DOHH2 (cell line): ENCODE results near the gene ZBTB16.

Experiments
- H3F3A ChIP-seq: fragments of 200-600 bp; sonication (generic), shearing (Covaris generic); 2 replicates; pipeline ENCODE4 v1.6.0; 2016; ENCODE audit warnings: antibody characterized with exemption, mild to moderate bottlenecking; ENCODE audit not compliant: control insufficient read depth, insufficient read depth
- H3K27ac ChIP-seq: fragments of 200-600 bp; sonication (generic); 2 replicates; pipeline ENCODE4 v1.5.1; 2014; ENCODE audit warnings: low read depth, mild to moderate bottlenecking, low read length, moderate library complexity
- H3K27me3 ChIP-seq: fragments of 200-600 bp; sonication (generic); 2 replicates; pipeline ENCODE4 v1.6.1; 2014; ENCODE audit warnings: mild to moderate bottlenecking, low read length, mixed read lengths; ENCODE audit not compliant: control insufficient read depth
- H3K36me3 ChIP-seq: fragments of 200-600 bp; sonication (generic); 2 replicates; pipeline ENCODE4 v1.6.1; 2014; ENCODE audit warnings: mild to moderate bottlenecking, low read length, moderate library complexity, mixed read lengths; ENCODE audit not compliant: control insufficient read depth
- H3K4me1 ChIP-seq: fragments of 200-600 bp; sonication (generic); 2 replicates; pipeline ENCODE4 v1.6.1; 2014; ENCODE audit warnings: mild to moderate bottlenecking, low read length, mixed read lengths; ENCODE audit not compliant: control insufficient read depth
- H3K4me2 ChIP-seq: fragments of 200-600 bp; sonication (generic); 2 replicates; pipeline ENCODE4 v1.6.0; 2014; ENCODE audit warnings: mild to moderate bottlenecking, low read length, moderate library complexity
- H3K4me3 ChIP-seq: fragments of 200-600 bp; sonication (generic); 2 replicates; pipeline ENCODE4 v1.5.1; 2014; ENCODE audit warnings: mild to moderate bottlenecking, low read length, mixed read lengths
- H3K79me2 ChIP-seq: fragments of 200-600 bp; sonication (generic); 2 replicates; pipeline ENCODE4 v1.6.1; 2014; ENCODE audit warnings: mild to moderate bottlenecking, low read length, mixed read lengths; ENCODE audit not compliant: control insufficient read depth
- H3K9me2 ChIP-seq: fragments of 200-600 bp; sonication (generic); replicated peaks from 2 replicates; pipeline ENCODE4 v1.6.1; 2014; ENCODE audit warnings: mild to moderate bottlenecking, low read length, mixed read lengths; ENCODE audit not compliant: control insufficient read depth
- H3K9me3 ChIP-seq: fragments of 200-600 bp; sonication (generic); 2 replicates; pipeline ENCODE4 v1.6.1; 2014; ENCODE audit warnings: antibody characterized with exemption, low read length, mixed read lengths; ENCODE audit not compliant: control insufficient read depth, insufficient read depth
- H4K20me1 ChIP-seq: fragments of 200-600 bp; sonication (generic); 2 replicates; pipeline ENCODE4 v1.6.0; 2014; ENCODE audit warnings: low read depth, mild to moderate bottlenecking, antibody characterized with exemption, low read length, moderate library complexity; ENCODE audit not compliant: control insufficient read depth, insufficient read depth
- EZH2phosphoT487 ChIP-seq: fragments of 200-600 bp; sonication (generic); IDR thresholded peaks from 2 replicates; pipeline ENCODE4 v1.6.1; 2017; ENCODE audit warnings: borderline replicate concordance, mild to moderate bottlenecking, antibody characterized with exemption, low read length, moderate library complexity, mixed read lengths
- TF ChIP-seq, protein P1 (sequence below): fragments of 200-600 bp; sonication (generic); IDR thresholded peaks from one replicate; pipeline ENCODE4 v1.5.1; 2014; ENCODE audit warnings: antibody characterized with exemption, mild to moderate bottlenecking, low read depth, low read length; ENCODE audit not compliant: poor library complexity, severe bottlenecking

The ZBTB16 gene

DNA sequence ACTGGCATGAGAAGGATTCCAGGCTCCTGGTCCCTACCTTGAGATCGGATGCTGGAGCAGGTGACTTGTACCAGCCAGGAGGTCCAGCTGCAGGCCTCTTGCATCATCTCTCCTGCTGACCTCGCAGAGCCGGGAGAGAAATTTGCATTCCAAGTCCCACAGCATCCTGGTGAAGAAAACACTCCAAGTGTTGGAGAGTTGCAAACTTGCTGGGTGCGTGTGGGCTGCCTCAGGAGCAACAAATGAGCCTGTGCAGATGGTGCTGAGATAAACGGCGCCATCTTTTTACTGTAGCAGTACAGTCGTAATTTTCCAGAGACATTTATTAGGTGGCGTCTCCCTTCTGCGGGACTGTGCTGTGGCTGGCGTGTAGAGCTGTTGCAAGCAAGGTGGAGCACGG, 32.1 kb upstream of the ZBTB16 start:
- no peaks in the 10 kb centered on the region for H3K79me2 ChIP-seq
- no peaks in the 10 kb centered on the region for H4K20me1 ChIP-seq
- no peak overlapping the region for H3K27ac ChIP-seq
- no peak overlapping the region for H3K4me3 ChIP-seq
- no peak overlapping the region for H3K4me2 ChIP-seq
- no peaks in the 10 kb centered on the region for H3K9me3 ChIP-seq
- H3F3A ChIP-seq, result no peaks in the 10 kb centered on the region
- peaks cover 6% of the 10 kb centered on the region; the same call in 1 of the 2 replicates for H3K27me3 ChIP-seq
- no peaks in the 10 kb centered on the region for H3K4me1 ChIP-seq
- TF ChIP-seq, protein P1, sequence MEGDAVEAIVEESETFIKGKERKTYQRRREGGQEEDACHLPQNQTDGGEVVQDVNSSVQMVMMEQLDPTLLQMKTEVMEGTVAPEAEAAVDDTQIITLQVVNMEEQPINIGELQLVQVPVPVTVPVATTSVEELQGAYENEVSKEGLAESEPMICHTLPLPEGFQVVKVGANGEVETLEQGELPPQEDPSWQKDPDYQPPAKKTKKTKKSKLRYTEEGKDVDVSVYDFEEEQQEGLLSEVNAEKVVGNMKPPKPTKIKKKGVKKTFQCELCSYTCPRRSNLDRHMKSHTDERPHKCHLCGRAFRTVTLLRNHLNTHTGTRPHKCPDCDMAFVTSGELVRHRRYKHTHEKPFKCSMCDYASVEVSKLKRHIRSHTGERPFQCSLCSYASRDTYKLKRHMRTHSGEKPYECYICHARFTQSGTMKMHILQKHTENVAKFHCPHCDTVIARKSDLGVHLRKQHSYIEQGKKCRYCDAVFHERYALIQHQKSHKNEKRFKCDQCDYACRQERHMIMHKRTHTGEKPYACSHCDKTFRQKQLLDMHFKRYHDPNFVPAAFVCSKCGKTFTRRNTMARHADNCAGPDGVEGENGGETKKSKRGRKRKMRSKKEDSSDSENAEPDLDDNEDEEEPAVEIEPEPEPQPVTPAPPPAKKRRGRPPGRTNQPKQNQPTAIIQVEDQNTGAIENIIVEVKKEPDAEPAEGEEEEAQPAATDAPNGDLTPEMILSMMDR, result no peak
- no peak for TF ChIP-seq EZH2phosphoT487
- H3K36me3 ChIP-seq, result no peaks in the 10 kb centered on the region
- no peaks in the 10 kb centered on the region for H3K9me2 ChIP-seq

DNA sequence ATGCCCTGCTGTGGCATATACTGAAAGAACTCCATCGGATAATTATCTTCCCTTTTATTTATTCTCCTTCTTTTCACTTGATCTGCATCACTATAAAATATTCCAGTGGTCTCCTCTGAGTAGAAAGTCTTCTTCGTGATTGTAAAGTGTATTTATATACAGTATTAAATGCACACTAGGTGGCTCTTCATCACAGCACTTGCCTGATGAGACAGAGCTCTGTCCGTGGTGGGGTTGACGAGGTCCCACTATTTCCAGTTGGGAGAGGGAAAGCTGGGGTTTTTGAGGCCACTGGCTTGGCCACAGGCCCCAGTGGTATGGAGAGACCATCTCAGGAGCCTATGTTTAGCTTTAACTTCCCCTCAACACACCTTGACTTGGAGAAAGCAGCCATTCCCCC, 31.6 kb upstream of the ZBTB16 start:
- Histone ChIP-seq H3K27ac (no peak overlapping the region), H3K36me3 (no peaks in the 10 kb centered on the region), H3K79me2 (no peaks in the 10 kb centered on the region), H3F3A (no peaks in the 10 kb centered on the region), H3K9me3 (no peaks in the 10 kb centered on the region), H3K4me1 (no peaks in the 10 kb centered on the region), H3K4me2 (no peak overlapping the region), H3K9me2 (no peaks in the 10 kb centered on the region), H3K4me3 (no peak overlapping the region), H4K20me1 (no peaks in the 10 kb centered on the region), H3K27me3 (peaks cover 6% of the 10 kb centered on the region; the same call in 1 of the 2 replicates)
- TF ChIP-seq, protein P1, result peak; percentile 21
- TF ChIP-seq EZH2phosphoT487, result no peak

DNA sequence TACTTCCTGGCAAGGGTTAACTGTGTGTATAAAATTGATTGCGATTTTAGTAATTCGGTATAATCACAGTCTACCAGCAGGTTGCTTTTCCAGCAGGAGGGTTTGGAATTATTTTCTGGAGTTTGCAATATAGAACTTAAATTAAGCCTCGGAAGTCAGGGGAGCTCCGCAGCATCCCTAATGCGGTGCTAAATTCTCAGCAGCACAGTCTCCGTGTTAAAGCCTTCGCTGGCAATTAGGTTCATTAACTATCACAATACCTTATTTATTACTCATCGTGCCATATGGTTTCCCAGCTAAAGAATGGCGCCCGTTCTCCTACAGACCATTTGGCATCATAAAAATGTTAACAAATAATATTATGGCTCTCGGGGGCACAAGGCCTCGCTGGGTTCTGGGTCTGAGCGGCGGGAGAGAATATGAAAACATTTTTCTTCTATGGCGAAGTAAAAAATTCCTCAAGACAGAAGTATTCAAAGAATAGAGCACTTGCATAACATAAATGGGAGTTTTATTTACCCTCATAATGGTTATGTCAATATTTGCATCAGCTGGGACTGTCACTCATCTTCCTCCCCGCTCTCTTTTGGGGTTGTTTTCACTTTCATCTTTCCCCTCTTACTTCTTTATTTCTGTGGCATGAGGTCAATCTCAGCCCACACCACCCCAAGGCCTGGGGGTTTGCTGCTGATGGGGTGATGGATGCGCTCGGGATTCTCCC, 28.1 kb upstream of the ZBTB16 start:
- H3K9me2 ChIP-seq, result no peaks in the 10 kb centered on the region
- H3K27me3 ChIP-seq, result peaks cover 6% of the 10 kb centered on the region; the same call in 1 of the 2 replicates
- H3K4me3 ChIP-seq, result no peak overlapping the region
- no peak overlapping the region for H3K4me2 ChIP-seq
- no peaks in the 10 kb centered on the region for H3K9me3 ChIP-seq
- no peaks in the 10 kb centered on the region for H3K4me1 ChIP-seq
- H3K36me3 ChIP-seq, result no peaks in the 10 kb centered on the region
- no peaks in the 10 kb centered on the region for H3F3A ChIP-seq
- no peaks in the 10 kb centered on the region for H4K20me1 ChIP-seq
- no peak for TF ChIP-seq EZH2phosphoT487
- TF ChIP-seq, protein P1, result no peak
- no peak overlapping the region for H3K27ac ChIP-seq
- H3K79me2 ChIP-seq, result no peaks in the 10 kb centered on the region
